H9 (cell line): ENCODE measurements around the gene TMEM131. TPM values are rescaled to one million over a fixed set of nuclear protein-coding genes. Genes with fewer than 3 reads are reported as not detected.

Source experiments
- DNase-seq: peaks from one replicate; pipeline ENCODE4 v3.0.0-alpha.2; 2017
- H2AFZ ChIP-seq: one replicate; pipeline ENCODE4 v1.6.1; 2013; ENCODE audit warnings: mild to moderate bottlenecking, low read length, control low read depth, moderate library complexity
- H2AK5ac ChIP-seq: 2 replicates; pipeline ENCODE4 v1.6.1; 2013; ENCODE audit warnings: low read length, control low read depth, mixed read lengths; ENCODE audit not compliant: insufficient read length
- H2BK120ac ChIP-seq: one replicate; pipeline ENCODE4 v1.6.1; 2013; ENCODE audit warnings: low read depth, mild to moderate bottlenecking, low read length, control low read depth, inconsistent platforms; ENCODE audit not compliant: poor library complexity, severe bottlenecking
- H2BK12ac ChIP-seq: 2 replicates; pipeline ENCODE4 v1.6.1; 2013; ENCODE audit warnings: low read length, control low read depth, mixed read lengths, low read depth; ENCODE audit not compliant: insufficient read length
- H2BK15ac ChIP-seq: 2 replicates; pipeline ENCODE4 v1.6.1; 2013; ENCODE audit warnings: low read depth, low read length, control low read depth
- H2BK20ac ChIP-seq: one replicate; pipeline ENCODE4 v1.6.1; 2013; ENCODE audit warnings: low read depth, mild to moderate bottlenecking, low read length, control low read depth, inconsistent platforms; ENCODE audit not compliant: poor library complexity, severe bottlenecking
- H2BK5ac ChIP-seq: 2 replicates; pipeline ENCODE4 v1.6.1; 2013; ENCODE audit warnings: low read length, control low read depth, mixed read lengths; ENCODE audit not compliant: insufficient read length
- H3K14ac ChIP-seq: 2 replicates; pipeline ENCODE4 v1.6.1; 2013; ENCODE audit warnings: low read length, control low read depth; ENCODE audit not compliant: insufficient read depth
- H3K18ac ChIP-seq: 2 replicates; pipeline ENCODE4 v1.6.1; 2013; ENCODE audit warnings: low read depth, mild to moderate bottlenecking, mixed read lengths, low read length, control low read depth; ENCODE audit not compliant: insufficient read length
- H3K23ac ChIP-seq: 2 replicates; pipeline ENCODE4 v1.6.1; 2013; ENCODE audit warnings: low read length, control low read depth, mixed read lengths, low read depth; ENCODE audit not compliant: insufficient read length
- H3K23me2 ChIP-seq: 2 replicates; pipeline ENCODE4 v1.6.1; 2013; ENCODE audit warnings: low read depth, mild to moderate bottlenecking, mixed read lengths, low read length, control low read depth; ENCODE audit not compliant: insufficient read length, poor library complexity, severe bottlenecking
- H3K27ac ChIP-seq: 2 replicates; pipeline ENCODE4 v1.5.1; 2013; ENCODE audit warnings: low read length, control low read depth, mixed read lengths, low read depth; ENCODE audit not compliant: insufficient read length
- H3K27me3 ChIP-seq: 2 replicates; pipeline ENCODE4 v1.6.1; 2013; ENCODE audit warnings: low read length, control low read depth, inconsistent platforms; ENCODE audit not compliant: insufficient read depth
- H3K4ac ChIP-seq: 2 replicates; pipeline ENCODE4 v1.6.1; 2013; ENCODE audit warnings: low read depth, mild to moderate bottlenecking, control low read depth, inconsistent platforms, low read length, moderate library complexity
- H3K4me1 ChIP-seq: 2 replicates; pipeline ENCODE4 v1.6.1; 2013; ENCODE audit warnings: low read length, control low read depth, inconsistent platforms; ENCODE audit not compliant: insufficient read depth
- H3K4me2 ChIP-seq: 2 replicates; pipeline ENCODE4 v1.6.1; 2013; ENCODE audit warnings: low read length, control low read depth, mixed read lengths; ENCODE audit not compliant: insufficient read length, insufficient read depth
- H3K56ac ChIP-seq: 2 replicates; pipeline ENCODE4 v1.6.1; 2013; ENCODE audit warnings: low read depth, mild to moderate bottlenecking, mixed read lengths, low read length, control low read depth; ENCODE audit not compliant: insufficient read length
- H3K79me1 ChIP-seq: 2 replicates; pipeline ENCODE4 v1.6.1; 2013; ENCODE audit warnings: low read depth, mild to moderate bottlenecking, moderate library complexity, low read length, control low read depth, inconsistent platforms; ENCODE audit not compliant: insufficient read depth, poor library complexity, severe bottlenecking
- H3K79me2 ChIP-seq: 2 replicates; pipeline ENCODE4 v1.6.1; 2013; ENCODE audit warnings: low read length, control low read depth, inconsistent platforms; ENCODE audit not compliant: insufficient read depth
- H3K9ac ChIP-seq: 2 replicates; pipeline ENCODE4 v1.6.1; 2013; ENCODE audit warnings: low read length, control low read depth, mixed read lengths; ENCODE audit not compliant: insufficient read length; ENCODE audit errors: extremely low read depth
- H3K9me3 ChIP-seq: one replicate; pipeline ENCODE4 v1.6.1; 2013; ENCODE audit warnings: low read depth, low read length, inconsistent platforms; ENCODE audit not compliant: control insufficient read depth
- H3T11ph ChIP-seq: one replicate; pipeline ENCODE4 v1.6.1; 2013; ENCODE audit warnings: mild to moderate bottlenecking, low read length, control low read depth, inconsistent platforms
- H4K20me1 ChIP-seq: one replicate; pipeline ENCODE4 v1.6.1; 2013; ENCODE audit not compliant: control insufficient read depth, insufficient read length, insufficient read depth
- H4K5ac ChIP-seq: 2 replicates; pipeline ENCODE4 v1.6.1; 2013; ENCODE audit warnings: low read depth, mild to moderate bottlenecking, mixed read lengths, low read length, control low read depth; ENCODE audit not compliant: insufficient read length
- H4K8ac ChIP-seq: replicated peaks from 2 replicates; pipeline ENCODE4 v1.6.1; 2013; ENCODE audit warnings: low read length, control low read depth, mixed read lengths, low read depth; ENCODE audit not compliant: insufficient read length
- H4K91ac ChIP-seq: 2 replicates; pipeline ENCODE4 v1.6.1; 2013; ENCODE audit warnings: low read depth, mild to moderate bottlenecking, moderate library complexity, mixed read lengths, low read length, control low read depth; ENCODE audit not compliant: insufficient read length
- H3K27ac Mint-ChIP-seq, 3 experiments: 2 replicates in 2 of 3; 3 replicates in 1 of 3; pipeline ENCODE4 v1.8.0; 2020 to 2021; ENCODE audit warnings: mixed read lengths in 3 of 3, mild to moderate bottlenecking in 1 of 3, moderate library complexity in 1 of 3
- H3K27me3 Mint-ChIP-seq: 2 replicates; pipeline ENCODE4 v1.8.0; 2021; ENCODE audit warnings: low read depth, mild to moderate bottlenecking, moderate library complexity, mixed read lengths
- H3K36me3 Mint-ChIP-seq, 3 experiments: 2 replicates in 2 of 3; 3 replicates in 1 of 3; pipeline ENCODE4 v1.8.0; 2020 to 2021; ENCODE audit warnings: low read depth in 3 of 3, mixed read lengths in 3 of 3; ENCODE audit not compliant: insufficient read depth in 1 of 3
- H3K4me1 Mint-ChIP-seq, 2 experiments: 2 replicates each; pipeline ENCODE4 v1.8.0; 2020; ENCODE audit warnings: mixed read lengths in 2 of 2
- H3K4me3 Mint-ChIP-seq, 2 experiments: 2 replicates in 1 of 2; 3 replicates in 1 of 2; pipeline ENCODE4 v1.8.0; 2020 to 2021; ENCODE audit warnings: mild to moderate bottlenecking in 2 of 2, mixed read lengths in 2 of 2, moderate library complexity in 1 of 2
- H3K9me3 Mint-ChIP-seq, 2 experiments: 2 replicates in 1 of 2; 3 replicates in 1 of 2; pipeline ENCODE4 v1.8.0; 2020; ENCODE audit warnings: mild to moderate bottlenecking in 2 of 2, mixed read lengths in 2 of 2, moderate library complexity in 1 of 2
- WGBS: extraction: QIAGEN DNeasy Blood & Tissue Kit; methylation state at CpG from one replicate; pipeline ENCODE4 v1.1.7; 2013; ENCODE audit warnings: missing lambda C conversion rate, low lambda C conversion rate, mixed read lengths; ENCODE audit not compliant: insufficient read length; ENCODE audit errors: extremely low coverage; 5-methylcytosine and 5-hydroxymethylcytosine counted together
- total RNA-seq: library from RNA; stranded (reverse); gene quantifications from 2 replicates; pipeline ENCODE4 v1.2.1, GENCODE V29; 2021
- TF ChIP-seq, protein P1 (sequence below): fragments of 200-600 bp; sonication (generic); conservative IDR thresholded peaks from 3 replicates; pipeline ENCODE4 v1.8.0; 2021; ENCODE audit warnings: antibody characterized with exemption, mild to moderate bottlenecking

Gene TMEM131
- total RNA-seq, 1 experiment from 2014 or later: 20.9 TPM

DNA sequence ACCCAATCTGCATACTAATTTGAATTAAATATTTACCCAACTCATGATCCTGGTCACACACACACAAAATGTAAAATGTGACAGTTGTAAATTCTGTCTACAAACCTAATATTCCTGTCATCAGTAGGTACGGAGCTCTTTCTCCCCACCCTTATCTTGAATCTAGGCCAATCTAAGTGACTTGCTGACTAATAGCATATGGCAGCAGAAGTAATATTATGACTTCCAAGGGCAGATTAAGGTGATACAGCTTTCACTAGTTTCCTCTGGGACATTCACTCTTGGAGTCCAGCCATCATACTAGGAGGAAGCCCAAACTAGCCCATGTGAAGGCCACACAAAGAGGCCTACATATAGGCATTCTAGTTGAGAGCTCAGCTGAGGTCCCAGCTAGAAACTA lies 89.4 kb downstream of the TMEM131 start:
- Histone ChIP-seq H3K27ac (no peak overlapping the region), H3K4me2 (no peak overlapping the region), H3K23me2 (no peaks in the 10 kb centered on the region), H3T11ph (no peak overlapping the region), H3K4me1 (no peaks in the 10 kb centered on the region), H4K8ac (no peak overlapping the region), H3K23ac (no peak overlapping the region), H3K18ac (no peak overlapping the region), H4K20me1 (no peaks in the 10 kb centered on the region), H4K5ac (no peak overlapping the region), H2BK5ac (no peak overlapping the region), H3K27me3 (no peaks in the 10 kb centered on the region; the same call in 1 of the 2 replicates), H3K79me2 (no peaks in the 10 kb centered on the region), H2AK5ac (no peak overlapping the region), H3K4ac (no peak overlapping the region), H3K9ac (no peak overlapping the region), H2BK15ac (no peak overlapping the region), H2BK20ac (no peak overlapping the region), H3K56ac (no peak overlapping the region), H3K9me3 (no peaks in the 10 kb centered on the region), H2BK120ac (no peak overlapping the region), H4K91ac (no peak overlapping the region), H3K79me1 (no peaks in the 10 kb centered on the region), H3K14ac (no peak overlapping the region), H2BK12ac (no peak overlapping the region), H2AFZ (no peak overlapping the region)
- H3K4me1 Mint-ChIP-seq: no peaks in the 10 kb centered on the region
- H3K36me3 Mint-ChIP-seq: peaks cover 0 to 6% (median 0%) of the 10 kb centered on the region in 3 experiments; a peak in 1 of 7 replicates
- H3K9me3 Mint-ChIP-seq: no peaks in the 10 kb centered on the region
- H3K27me3 Mint-ChIP-seq: no peaks in the 10 kb centered on the region
- WGBS: no CpG with 5 or more reads among the region's 1 CpG
- DNase-seq: no peak
- H3K27ac Mint-ChIP-seq: no peak overlapping the region
- TF ChIP-seq, protein P1, sequence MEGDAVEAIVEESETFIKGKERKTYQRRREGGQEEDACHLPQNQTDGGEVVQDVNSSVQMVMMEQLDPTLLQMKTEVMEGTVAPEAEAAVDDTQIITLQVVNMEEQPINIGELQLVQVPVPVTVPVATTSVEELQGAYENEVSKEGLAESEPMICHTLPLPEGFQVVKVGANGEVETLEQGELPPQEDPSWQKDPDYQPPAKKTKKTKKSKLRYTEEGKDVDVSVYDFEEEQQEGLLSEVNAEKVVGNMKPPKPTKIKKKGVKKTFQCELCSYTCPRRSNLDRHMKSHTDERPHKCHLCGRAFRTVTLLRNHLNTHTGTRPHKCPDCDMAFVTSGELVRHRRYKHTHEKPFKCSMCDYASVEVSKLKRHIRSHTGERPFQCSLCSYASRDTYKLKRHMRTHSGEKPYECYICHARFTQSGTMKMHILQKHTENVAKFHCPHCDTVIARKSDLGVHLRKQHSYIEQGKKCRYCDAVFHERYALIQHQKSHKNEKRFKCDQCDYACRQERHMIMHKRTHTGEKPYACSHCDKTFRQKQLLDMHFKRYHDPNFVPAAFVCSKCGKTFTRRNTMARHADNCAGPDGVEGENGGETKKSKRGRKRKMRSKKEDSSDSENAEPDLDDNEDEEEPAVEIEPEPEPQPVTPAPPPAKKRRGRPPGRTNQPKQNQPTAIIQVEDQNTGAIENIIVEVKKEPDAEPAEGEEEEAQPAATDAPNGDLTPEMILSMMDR: no peak
- H3K4me3 Mint-ChIP-seq: no peak overlapping the region
